HG03378 (cell line): Measurements from ENCODE around the gene REXO5.

Experiments
- ATAC-seq: cut with Tn5 transposase; IDR thresholded peaks from one replicate; pipeline ENCODE4 v1.9.1; 2021; ENCODE audit warnings: mild to moderate bottlenecking, moderate library complexity; ENCODE audit not compliant: unreplicated experiment

The REXO5 gene

GRCh38 chr16:20871258-20871657 is 64.9 kb downstream of the REXO5 start:
- ATAC-seq = no peak

- no peak for ATAC-seq
Measured at GRCh38 chr16:20871941-20872815, 65.9 kb downstream of the REXO5 start.

- ATAC-seq = no peak
Measured at GRCh38 chr16:20873331-20873730, 67.0 kb downstream of the REXO5 start.

GRCh38 chr16:20874088-20874581 is 67.8 kb downstream of the REXO5 start:
- ATAC-seq = no peak

- no peak for ATAC-seq
Measured at GRCh38 chr16:20875355-20875650, 69.0 kb downstream of the REXO5 start.

GRCh38 chr16:20878682-20879147 is 72.4 kb downstream of the REXO5 start:
- peak; percentile 5 for ATAC-seq

GRCh38 chr16:20879175-20880040 is 73.1 kb downstream of the REXO5 start:
- peak; percentile 37 for ATAC-seq

GRCh38 chr16:20880867-20881502 is 74.7 kb downstream of the REXO5 start:
- ATAC-seq = no peak

GRCh38 chr16:20881503-20881878 is 75.2 kb downstream of the REXO5 start:
- ATAC-seq = no peak

GRCh38 chr16:20883554-20884239 is 77.4 kb downstream of the REXO5 start:
- no peak for ATAC-seq

GRCh38 chr16:20884240-20884556 is 77.9 kb downstream of the REXO5 start:
- no peak for ATAC-seq

- no peak for ATAC-seq
Measured at GRCh38 chr16:20886320-20886719, 80.0 kb downstream of the REXO5 start.

- no peak for ATAC-seq
Measured at GRCh38 chr16:20887207-20887606, 80.9 kb downstream of the REXO5 start.

GRCh38 chr16:20889625-20890275 is 83.4 kb downstream of the REXO5 start:
- ATAC-seq = no peak

GRCh38 chr16:20894388-20894787 is 88.1 kb downstream of the REXO5 start:
- ATAC-seq = no peak

GRCh38 chr16:20897253-20897897 is 91.0 kb downstream of the REXO5 start:
- no peak for ATAC-seq

GRCh38 chr16:20897922-20898321 is 91.6 kb downstream of the REXO5 start:
- ATAC-seq = no peak

GRCh38 chr16:20899071-20899470 is 92.7 kb downstream of the REXO5 start:
- ATAC-seq = no peak
